OCI-LY7 (cell line): Measurements from ENCODE around the gene SLC39A3. TPM values are rescaled to one million over a fixed set of nuclear protein-coding genes. Genes with fewer than 3 reads are reported as not detected.

ENCODE experiments used
- BruUV-seq: library from RNA; stranded (reverse); fragments of 400-500 nt; replicated peaks from 2 replicates; lab custom pipeline; 2021; lab: Mats Ljungman, UMichigan
- CTCF ChIA-PET: fragments of 300-600 bp; sonication (Branson Sonifier 250); formaldehyde crosslinking; loops from one replicate; lab custom pipeline; 2022; ENCODE audit warnings: antibody characterized with exemption; ENCODE audit not compliant: unreplicated experiment; lab: Charles Lee
- POLR2A ChIA-PET: fragments of 300-600 bp; sonication (Branson Sonifier 250); formaldehyde crosslinking; loops from one replicate; lab custom pipeline; 2022; ENCODE audit warnings: antibody characterized with exemption; lab: Charles Lee
- DNase-seq: peaks from one replicate; pipeline ENCODE4 v3.0.0-alpha.2; 2015; ENCODE audit warnings: low spot score
- H2AFZ ChIP-seq: fragments of 200-600 bp; sonication (generic), shearing (Covaris generic); 2 replicates; pipeline ENCODE4 v1.6.1; 2014; ENCODE audit warnings: mild to moderate bottlenecking, antibody characterized with exemption, low read length, moderate library complexity
- H3K27ac ChIP-seq: fragments of 200-600 bp; sonication (generic); 2 replicates; pipeline ENCODE4 v1.5.1; 2014; ENCODE audit warnings: mixed run types, low read depth, mild to moderate bottlenecking, moderate library complexity, low read length, inconsistent platforms; ENCODE audit not compliant: poor library complexity, severe bottlenecking
- H3K36me3 ChIP-seq: fragments of 200-600 bp; sonication (generic); 2 replicates; pipeline ENCODE4 v1.6.1; 2014; ENCODE audit warnings: mild to moderate bottlenecking, antibody characterized with exemption, low read length, moderate library complexity, mixed read lengths; ENCODE audit not compliant: insufficient read depth
- H3K4me1 ChIP-seq: fragments of 200-600 bp; sonication (generic); 2 replicates; pipeline ENCODE4 v1.5.1; 2014; ENCODE audit warnings: mild to moderate bottlenecking, low read length; ENCODE audit not compliant: insufficient read depth, poor library complexity, severe bottlenecking
- H3K4me2 ChIP-seq: fragments of 200-600 bp; sonication (generic); 2 replicates; pipeline ENCODE4 v1.6.1; 2014; ENCODE audit warnings: mild to moderate bottlenecking, low read length
- H3K4me3 ChIP-seq: fragments of 200-600 bp; sonication (generic); 2 replicates; pipeline ENCODE4 v1.5.1; 2014; ENCODE audit warnings: mild to moderate bottlenecking, low read depth, low read length; ENCODE audit not compliant: poor library complexity, severe bottlenecking
- H3K79me2 ChIP-seq: fragments of 200-600 bp; sonication (generic); 2 replicates; pipeline ENCODE4 v1.6.1; 2016; ENCODE audit warnings: low read depth, mild to moderate bottlenecking, low read length, moderate library complexity, mixed read lengths; ENCODE audit not compliant: insufficient read depth
- H3K9me2 ChIP-seq: fragments of 200-600 bp; sonication (generic); 2 replicates; pipeline ENCODE4 v1.6.1; 2016; ENCODE audit warnings: mild to moderate bottlenecking, low read length, mixed read lengths; ENCODE audit not compliant: insufficient read depth
- H3K9me3 ChIP-seq: fragments of 200-600 bp; sonication (generic); 2 replicates; pipeline ENCODE4 v1.6.1; 2014; ENCODE audit warnings: mild to moderate bottlenecking, mixed run types, low read length, mixed read lengths
- H4K20me1 ChIP-seq: fragments of 200-600 bp; sonication (generic); 2 replicates; pipeline ENCODE4 v1.6.1; 2014; ENCODE audit warnings: mild to moderate bottlenecking, antibody characterized with exemption, low read length, moderate library complexity, mixed read lengths; ENCODE audit not compliant: insufficient read depth
- EZH2phosphoT487 ChIP-seq: fragments of 200-600 bp; sonication (generic); IDR thresholded peaks from 2 replicates; pipeline ENCODE4 v1.6.1; 2018; ENCODE audit warnings: low read depth, borderline replicate concordance, mild to moderate bottlenecking, mixed run types, antibody characterized with exemption, low read length, moderate library complexity, mixed read lengths
- intact Hi-C: fragments of 100-400 bp; cut with micrococcal nuclease; formaldehyde crosslinking; loops from one replicate; pipeline ENCODE4 v1.10.0; 2022; ENCODE audit not compliant: unreplicated experiment
- total RNA-seq, 2 experiments: library from RNA; depleted of rRNA in 1 of 2; stranded (reverse); fragments of >200 nt in 1 of 2; shearing (Covaris generic) in 1 of 2; gene quantifications; 2 replicates each; pipeline ENCODE4 v1.2.3, GENCODE V29; 2014 to 2022
- TF ChIP-seq, protein P1 (sequence below): fragments of 200-600 bp; sonication (generic); conservative IDR thresholded peaks from 2 replicates; pipeline ENCODE4 v1.5.1; 2014; ENCODE audit warnings: mild to moderate bottlenecking, antibody characterized with exemption, low read length, moderate library complexity, mixed read lengths

Gene SLC39A3
- total RNA-seq, 2 experiments from 2014 or later, result 45.6 to 46.8 TPM

DNA sequence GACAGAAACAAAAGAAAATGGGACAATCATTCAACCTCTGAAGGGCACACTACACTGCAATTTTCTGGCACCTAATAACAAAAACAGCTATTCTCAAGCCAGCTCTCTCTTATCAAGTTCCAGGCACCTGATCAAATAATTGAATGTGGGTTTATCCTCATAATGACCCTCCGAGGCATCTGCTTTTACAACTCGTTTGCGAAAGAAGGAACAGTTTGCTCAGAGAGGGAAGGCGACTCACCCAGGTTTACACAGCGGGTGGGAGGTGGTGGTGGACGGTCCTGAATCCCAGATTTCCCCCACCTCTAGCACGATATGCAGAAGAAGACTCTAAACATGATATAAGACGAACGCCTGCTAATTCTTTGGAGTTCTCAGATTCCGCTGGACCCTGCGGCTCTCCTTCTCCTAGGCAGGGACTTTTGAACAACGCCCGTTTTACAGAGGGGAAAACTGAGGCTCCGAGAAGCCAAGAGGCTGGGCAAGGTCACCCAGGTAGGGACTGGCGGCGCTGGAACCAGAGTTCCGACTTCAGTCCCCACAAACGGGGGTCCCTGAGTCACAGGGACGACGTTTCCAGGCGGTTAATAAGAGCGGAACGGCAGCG, 42.6 kb upstream of the SLC39A3 start:
- TF ChIP-seq, protein P1, sequence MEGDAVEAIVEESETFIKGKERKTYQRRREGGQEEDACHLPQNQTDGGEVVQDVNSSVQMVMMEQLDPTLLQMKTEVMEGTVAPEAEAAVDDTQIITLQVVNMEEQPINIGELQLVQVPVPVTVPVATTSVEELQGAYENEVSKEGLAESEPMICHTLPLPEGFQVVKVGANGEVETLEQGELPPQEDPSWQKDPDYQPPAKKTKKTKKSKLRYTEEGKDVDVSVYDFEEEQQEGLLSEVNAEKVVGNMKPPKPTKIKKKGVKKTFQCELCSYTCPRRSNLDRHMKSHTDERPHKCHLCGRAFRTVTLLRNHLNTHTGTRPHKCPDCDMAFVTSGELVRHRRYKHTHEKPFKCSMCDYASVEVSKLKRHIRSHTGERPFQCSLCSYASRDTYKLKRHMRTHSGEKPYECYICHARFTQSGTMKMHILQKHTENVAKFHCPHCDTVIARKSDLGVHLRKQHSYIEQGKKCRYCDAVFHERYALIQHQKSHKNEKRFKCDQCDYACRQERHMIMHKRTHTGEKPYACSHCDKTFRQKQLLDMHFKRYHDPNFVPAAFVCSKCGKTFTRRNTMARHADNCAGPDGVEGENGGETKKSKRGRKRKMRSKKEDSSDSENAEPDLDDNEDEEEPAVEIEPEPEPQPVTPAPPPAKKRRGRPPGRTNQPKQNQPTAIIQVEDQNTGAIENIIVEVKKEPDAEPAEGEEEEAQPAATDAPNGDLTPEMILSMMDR, result no peak
- TF ChIP-seq EZH2phosphoT487, result no peak
- H3K36me3 ChIP-seq, result peaks cover 46% of the 10 kb centered on the region
- TSS peak; percentile 67 for BruUV-seq
- peak overlapping the region; percentile 45; the same call in 1 of the 2 replicates for H2AFZ ChIP-seq
- ChIA-PET POLR2A (no interaction called here), CTCF (interaction anchor here (1.0 kb wide), 1 partner anchor 142 kb away, joined by 4 read pairs; no protein-coding TSS in a partner anchor)
- peak overlapping the region; percentile 78 for H3K4me2 ChIP-seq
- peaks cover 18% of the 10 kb centered on the region for H4K20me1 ChIP-seq
- peaks cover 82% of the 10 kb centered on the region for H3K79me2 ChIP-seq
- intact Hi-C loops, result loop anchor here (2.0 kb wide), 1 partner anchor 58 kb away; the partner anchor contains the start of gene ZNF555
- no peaks in the 10 kb centered on the region for H3K9me2 ChIP-seq
- H3K4me1 ChIP-seq, result peaks cover 52% of the 10 kb centered on the region
- no peaks in the 10 kb centered on the region for H3K9me3 ChIP-seq
- peak overlapping the region; percentile 58 for H3K27ac ChIP-seq
- no peak for DNase-seq
- peak overlapping the region; percentile 97 for H3K4me3 ChIP-seq

DNA sequence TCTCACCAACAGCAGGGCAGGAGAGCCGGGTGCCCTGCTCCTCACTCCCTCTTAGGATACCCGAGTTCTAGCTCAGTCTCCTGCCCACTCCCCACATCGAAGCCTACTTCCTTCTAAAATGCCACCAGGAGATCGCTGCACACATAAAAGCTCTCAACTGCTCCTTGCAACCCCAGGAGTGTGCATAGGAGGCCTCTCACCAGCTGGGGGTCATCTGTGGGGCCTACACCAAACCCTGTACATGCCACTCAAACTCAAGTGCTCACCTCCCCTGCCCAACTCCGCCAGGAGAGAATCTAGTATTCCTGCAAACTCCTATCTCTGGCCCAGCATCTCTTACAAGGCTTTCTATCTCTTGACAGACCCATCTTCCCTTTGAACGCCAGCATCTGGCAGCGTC, 40.5 kb upstream of the SLC39A3 start:
- TF ChIP-seq EZH2phosphoT487, result no peak
- TF ChIP-seq, protein P1, result no peak
- POLR2A ChIA-PET, result no interaction called here
- BruUV-seq, result no TSS peak
- Histone ChIP-seq H3K4me3 (no peak overlapping the region), H3K36me3 (peaks cover 56% of the 10 kb centered on the region), H3K9me2 (no peaks in the 10 kb centered on the region), H3K79me2 (peaks cover 83% of the 10 kb centered on the region), H3K4me1 (peaks cover 44% of the 10 kb centered on the region), H3K9me3 (no peaks in the 10 kb centered on the region), H3K27ac (no peak overlapping the region), H4K20me1 (peaks cover 19% of the 10 kb centered on the region), H3K4me2 (peak overlapping the region; percentile 14; the same call in 1 of the 2 replicates), H2AFZ (no peak overlapping the region)
- intact Hi-C loops, result no loop called here
- CTCF ChIA-PET, result no interaction called here
- no peak for DNase-seq

DNA sequence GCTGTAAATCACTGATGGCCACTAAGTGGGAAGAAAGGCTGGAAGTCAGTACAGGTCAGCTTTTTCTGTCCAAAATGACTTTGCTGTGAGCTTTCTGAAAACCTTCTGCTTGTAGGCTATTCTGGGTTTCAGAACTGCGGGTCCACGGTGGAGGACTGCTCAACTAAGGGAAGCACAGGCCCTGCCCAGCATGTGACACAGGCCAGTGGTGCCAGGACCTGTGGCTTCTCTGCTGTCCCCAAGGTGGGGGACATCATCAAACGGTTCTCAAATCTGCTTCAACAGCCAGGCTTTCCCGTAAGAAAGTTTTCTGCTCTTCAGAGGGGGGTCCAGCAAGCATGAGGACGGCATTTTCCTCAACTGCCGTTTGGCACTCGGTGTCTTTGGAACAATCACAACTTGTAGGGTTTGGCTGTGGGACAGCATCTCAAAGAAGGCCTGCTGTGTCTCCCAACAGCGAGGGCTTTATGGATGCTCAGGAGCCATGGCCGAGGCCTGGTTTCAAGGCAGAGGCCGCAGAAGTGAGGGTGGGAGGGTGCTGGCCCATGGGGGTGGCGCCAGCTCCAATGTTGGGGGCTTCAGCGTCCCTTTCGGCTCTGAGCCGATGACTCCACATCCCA, 39.4 kb upstream of the SLC39A3 start:
- ChIA-PET CTCF (no interaction called here), POLR2A (interaction anchor here (0.5 kb wide), 1 partner anchor 41 kb away, joined by 3 read pairs; no protein-coding TSS in a partner anchor)
- DNase-seq, result no peak
- Histone ChIP-seq H3K4me1 (peaks cover 46% of the 10 kb centered on the region), H2AFZ (no peak overlapping the region), H3K9me2 (no peaks in the 10 kb centered on the region), H3K4me2 (no peak overlapping the region), H4K20me1 (peaks cover 30% of the 10 kb centered on the region), H3K79me2 (peaks cover 94% of the 10 kb centered on the region), H3K27ac (no peak overlapping the region), H3K9me3 (no peaks in the 10 kb centered on the region), H3K4me3 (no peak overlapping the region), H3K36me3 (peaks cover 61% of the 10 kb centered on the region)
- BruUV-seq, result no TSS peak
- intact Hi-C loops, result no loop called here
- no peak for TF ChIP-seq EZH2phosphoT487
